Mucosa of stomach (tissue), 1 donor: ENCODE results near the gene FOXR1.

ENCODE experiments used
- H3K27me3 ChIP-seq: one replicate; pipeline ENCODE4 v1.7.0; 2013; ENCODE audit warnings: mild to moderate bottlenecking, low read length; ENCODE audit not compliant: control insufficient read depth, insufficient read depth
- H3K36me3 ChIP-seq: one replicate; pipeline ENCODE4 v1.7.0; 2013; ENCODE audit warnings: low read length; ENCODE audit not compliant: control insufficient read depth, insufficient read depth
- H3K4me1 ChIP-seq: one replicate; pipeline ENCODE4 v1.7.0; 2013; ENCODE audit warnings: mild to moderate bottlenecking, low read length; ENCODE audit not compliant: control insufficient read depth, insufficient read depth
- H3K4me3 ChIP-seq: one replicate; pipeline ENCODE4 v1.7.0; 2013; ENCODE audit warnings: low read length
- H3K9ac ChIP-seq: one replicate; pipeline ENCODE4 v1.7.0; 2013; ENCODE audit warnings: mild to moderate bottlenecking, low read length, moderate library complexity
- H3K9me3 ChIP-seq: one replicate; pipeline ENCODE4 v1.7.0; 2013; ENCODE audit warnings: mild to moderate bottlenecking, low read length, moderate library complexity; ENCODE audit not compliant: control insufficient read depth
- donor health status: Pancreatic carcinoma.

Gene FOXR1, protein sequence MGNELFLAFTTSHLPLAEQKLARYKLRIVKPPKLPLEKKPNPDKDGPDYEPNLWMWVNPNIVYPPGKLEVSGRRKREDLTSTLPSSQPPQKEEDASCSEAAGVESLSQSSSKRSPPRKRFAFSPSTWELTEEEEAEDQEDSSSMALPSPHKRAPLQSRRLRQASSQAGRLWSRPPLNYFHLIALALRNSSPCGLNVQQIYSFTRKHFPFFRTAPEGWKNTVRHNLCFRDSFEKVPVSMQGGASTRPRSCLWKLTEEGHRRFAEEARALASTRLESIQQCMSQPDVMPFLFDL

DNA sequence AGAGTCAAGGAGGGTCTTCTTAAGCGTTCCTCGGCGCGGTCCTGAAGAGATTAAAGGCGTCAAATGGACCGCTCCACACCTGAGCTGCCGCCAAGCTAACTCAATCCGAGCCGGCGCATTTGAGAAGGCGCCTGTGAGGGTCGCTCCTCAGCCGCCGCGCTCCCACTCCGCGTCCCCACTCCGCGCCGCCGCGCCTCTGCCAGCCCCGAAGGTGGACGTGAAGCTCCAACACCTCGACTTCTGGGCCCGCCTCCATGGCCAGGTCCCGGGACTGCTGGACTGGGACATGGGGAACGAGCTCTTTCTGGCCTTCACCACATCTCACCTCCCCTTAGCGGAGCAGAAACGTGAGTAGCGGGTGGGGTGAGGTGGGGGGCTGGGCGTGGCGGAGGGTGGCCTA is at the start of gene FOXR1:
FOXR1 (plus strand) TSS at position 116 of the 400 bp plus-strand sequence; CDS start at position 287, 171 bp downstream.
- no peaks in the 10 kb centered on the region for H3K36me3 ChIP-seq
- no peaks in the 10 kb centered on the region for H3K9me3 ChIP-seq

DNA sequence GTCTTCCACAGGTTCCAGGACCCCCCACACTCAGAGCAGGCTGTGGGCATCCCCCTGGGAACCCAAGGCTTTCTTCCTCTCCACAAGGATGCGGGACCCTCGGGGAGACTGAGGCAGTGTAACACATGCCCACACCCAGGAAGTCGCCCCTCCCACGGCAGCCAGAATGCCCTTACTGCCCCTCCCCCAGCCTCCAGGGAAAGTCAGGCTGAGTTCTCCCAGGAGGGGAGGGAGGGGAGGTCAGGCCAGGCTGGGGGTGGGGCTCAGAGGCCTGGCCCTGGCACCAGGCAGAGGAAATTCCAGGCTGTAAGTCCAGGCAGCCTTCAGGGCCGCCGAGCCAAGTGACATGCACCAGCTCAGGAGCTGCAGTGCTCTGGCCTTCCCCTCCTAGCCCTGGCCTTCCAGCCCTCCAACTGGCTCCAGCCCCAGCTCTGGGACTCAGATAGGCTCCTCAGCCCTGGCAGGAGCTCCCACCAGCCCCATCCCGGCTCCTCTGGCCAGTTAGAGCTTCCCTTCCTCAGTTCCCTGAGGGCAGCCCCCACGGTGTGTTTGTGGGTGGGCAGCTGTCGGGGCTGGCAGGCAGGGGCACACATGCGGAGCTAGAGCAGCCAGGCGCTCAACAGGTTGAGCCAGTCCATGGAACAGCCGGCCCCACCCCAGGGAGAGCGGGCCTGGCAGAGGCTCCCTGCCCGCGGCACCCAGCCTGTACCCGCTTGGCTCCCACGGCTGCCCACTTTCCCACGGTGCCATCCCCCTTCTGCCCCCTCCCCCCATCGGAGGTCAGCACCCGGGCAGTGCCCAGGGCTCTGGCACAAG is 49.4 kb upstream of the FOXR1 start:
- no peaks in the 10 kb centered on the region for H3K9me3 ChIP-seq
- peaks cover 75% of the 10 kb centered on the region for H3K4me1 ChIP-seq
- no peaks in the 10 kb centered on the region for H3K36me3 ChIP-seq
- peak overlapping the region; percentile 91 for H3K9ac ChIP-seq
- peak overlapping the region; percentile 74 for H3K4me3 ChIP-seq
- H3K27me3 ChIP-seq: no peaks in the 10 kb centered on the region

More for the DNA sequence above, at the start of gene FOXR1:
- H3K27me3 ChIP-seq: no peaks in the 10 kb centered on the region
- H3K9ac ChIP-seq: no peak within 1 kb of the TSS
- H3K4me3 ChIP-seq: no peak within 1 kb of the TSS
- H3K4me1 ChIP-seq: no peaks in the 10 kb centered on the region

DNA sequence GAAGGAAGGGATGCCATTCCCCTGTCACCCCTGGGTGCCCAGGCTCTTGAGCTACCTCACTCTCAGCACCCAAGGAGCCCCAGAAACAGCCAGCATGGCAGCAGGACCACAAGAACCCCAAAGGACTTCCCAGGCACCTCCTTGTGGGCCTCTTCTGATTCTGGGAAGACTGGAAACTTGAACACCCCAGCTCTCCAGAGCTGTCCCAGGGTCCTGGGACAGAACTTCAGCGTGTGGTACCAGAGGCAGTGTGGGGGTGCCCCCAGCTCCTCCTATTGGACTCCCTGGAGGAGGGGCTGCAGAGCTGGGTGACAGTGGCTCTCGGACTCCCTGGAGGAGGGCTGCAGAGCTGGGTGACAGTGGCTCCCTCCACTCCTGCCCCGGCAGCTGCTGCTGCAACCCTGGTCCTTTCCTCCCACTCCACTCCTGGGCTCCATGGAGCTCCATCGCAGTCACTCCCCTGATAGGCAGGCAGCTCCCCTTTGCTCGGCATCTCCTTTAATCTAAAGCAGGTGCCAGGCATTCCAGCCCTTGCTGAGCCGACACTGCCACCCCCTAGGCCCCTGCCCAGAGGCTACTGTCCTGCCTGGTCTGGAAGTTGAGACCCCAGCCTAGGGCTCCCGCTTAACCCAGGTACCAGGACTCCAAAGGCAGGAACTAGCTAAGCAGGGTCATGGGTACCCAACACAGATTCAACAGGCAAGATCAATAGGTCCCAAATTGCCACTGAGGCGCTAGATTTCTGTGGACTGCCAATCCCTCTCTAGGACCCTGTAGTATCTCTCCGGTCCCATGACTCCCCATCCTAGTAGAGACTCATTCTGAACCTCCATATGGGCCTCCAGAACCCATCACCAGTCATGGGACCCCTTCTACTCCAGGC is 48.6 kb upstream of the FOXR1 start:
- peak overlapping the region; percentile 74 for H3K4me3 ChIP-seq
- H3K4me1 ChIP-seq: peaks cover 75% of the 10 kb centered on the region

DNA sequence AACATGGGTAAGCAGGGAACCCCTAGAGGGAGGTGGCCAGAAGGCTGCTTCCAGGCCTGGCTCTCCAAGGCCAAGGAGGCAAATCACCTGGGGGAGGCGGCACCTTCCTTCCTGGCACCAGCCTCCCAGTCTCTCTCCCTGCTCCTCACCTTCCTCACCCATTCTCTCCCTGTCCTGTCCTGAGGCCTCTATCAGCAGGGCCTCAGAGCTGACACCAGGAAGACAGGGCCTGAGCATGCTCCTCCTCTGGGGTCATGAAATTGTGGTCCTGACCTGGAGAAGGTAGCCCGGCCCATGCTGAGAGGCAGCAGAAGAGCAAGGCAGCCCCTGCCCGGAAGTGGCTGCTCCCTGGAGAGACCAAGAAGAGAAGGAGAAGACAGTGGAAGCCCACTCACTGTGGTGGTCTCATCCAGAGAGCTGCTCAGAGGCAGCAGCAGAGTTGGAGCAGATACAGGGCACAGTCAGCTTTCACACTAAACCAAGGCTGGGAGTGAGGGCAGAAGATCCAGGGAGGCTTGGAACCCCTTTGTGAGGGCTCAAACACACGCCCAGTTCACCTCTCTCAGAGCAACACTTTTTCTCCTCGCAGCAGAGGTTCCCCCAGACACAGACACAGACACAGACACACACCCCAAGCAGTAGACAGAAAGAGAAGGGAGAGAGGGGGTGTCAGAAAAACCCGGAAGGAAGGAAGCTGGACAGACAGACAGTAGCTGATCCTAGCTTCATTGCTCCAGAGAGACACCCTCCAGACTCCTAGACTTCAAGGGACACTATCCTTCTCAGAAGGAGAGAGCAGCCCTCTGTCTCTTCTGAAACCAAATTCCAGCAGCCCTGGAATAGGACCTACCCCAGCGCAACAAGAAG is 47.6 kb upstream of the FOXR1 start:
- Histone ChIP-seq H3K36me3 (no peaks in the 10 kb centered on the region), H3K9me3 (no peaks in the 10 kb centered on the region), H3K4me1 (peaks cover 66% of the 10 kb centered on the region), H3K4me3 (peak overlapping the region; percentile 74), H3K9ac (peak overlapping the region; percentile 91), H3K27me3 (no peaks in the 10 kb centered on the region)

More for the DNA sequence above, 48.6 kb upstream of the FOXR1 start:
- H3K36me3 ChIP-seq: no peaks in the 10 kb centered on the region
- H3K9me3 ChIP-seq: no peaks in the 10 kb centered on the region
- H3K27me3 ChIP-seq: no peaks in the 10 kb centered on the region
- peak overlapping the region; percentile 91 for H3K9ac ChIP-seq

DNA sequence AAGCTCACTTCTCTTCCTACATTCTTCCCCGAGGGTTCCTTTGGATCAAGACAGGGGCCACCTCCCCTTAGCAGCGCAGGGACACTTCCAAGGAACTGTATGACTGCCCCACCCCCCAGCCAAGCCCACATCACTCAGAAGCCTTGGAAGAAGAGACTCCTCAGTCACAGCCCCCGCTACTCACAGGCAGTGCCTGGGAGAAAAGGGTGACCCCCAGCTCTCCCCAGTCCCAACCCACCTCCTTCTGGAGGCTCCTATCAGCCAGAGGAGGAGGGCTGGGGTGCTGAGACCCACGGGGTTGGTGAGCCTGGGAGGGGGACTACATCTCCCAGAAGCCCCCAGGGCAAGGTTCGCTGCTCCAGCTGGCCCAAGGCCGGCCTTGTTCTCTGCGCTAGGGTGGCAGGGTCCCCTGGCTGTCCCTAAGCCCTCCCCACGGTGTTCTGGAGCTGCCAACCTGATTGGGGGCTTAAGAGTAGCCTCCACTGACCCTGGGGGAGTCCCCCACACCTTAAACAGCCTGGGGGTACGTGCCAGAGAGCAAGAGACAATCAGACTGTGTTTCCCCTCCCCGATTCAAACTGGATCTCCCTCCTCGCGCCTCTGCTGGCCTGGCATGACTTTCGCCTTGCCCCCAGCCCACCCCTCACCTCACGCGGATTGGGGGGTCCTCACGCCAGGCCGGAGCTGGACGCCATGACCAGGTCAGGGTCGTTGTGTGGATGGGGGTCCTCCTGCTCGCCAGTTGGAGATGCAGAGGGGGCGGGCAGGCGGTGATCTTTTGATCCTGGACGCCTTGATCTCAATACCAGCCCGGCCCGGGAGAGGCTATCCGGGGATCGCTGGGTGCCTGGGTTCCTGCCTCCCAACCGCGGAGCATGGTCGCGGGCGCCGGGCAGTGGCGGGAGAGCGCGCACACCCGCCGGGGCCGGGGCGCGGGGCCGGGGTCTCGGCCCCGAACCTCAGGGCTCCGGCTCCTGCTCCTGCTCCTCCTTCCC is 46.7 kb upstream of the FOXR1 start:
- Histone ChIP-seq H3K9ac (peak overlapping the region; percentile 91), H3K4me1 (peaks cover 58% of the 10 kb centered on the region), H3K9me3 (no peaks in the 10 kb centered on the region), H3K36me3 (no peaks in the 10 kb centered on the region), H3K27me3 (no peaks in the 10 kb centered on the region), H3K4me3 (peak overlapping the region; percentile 74)

DNA sequence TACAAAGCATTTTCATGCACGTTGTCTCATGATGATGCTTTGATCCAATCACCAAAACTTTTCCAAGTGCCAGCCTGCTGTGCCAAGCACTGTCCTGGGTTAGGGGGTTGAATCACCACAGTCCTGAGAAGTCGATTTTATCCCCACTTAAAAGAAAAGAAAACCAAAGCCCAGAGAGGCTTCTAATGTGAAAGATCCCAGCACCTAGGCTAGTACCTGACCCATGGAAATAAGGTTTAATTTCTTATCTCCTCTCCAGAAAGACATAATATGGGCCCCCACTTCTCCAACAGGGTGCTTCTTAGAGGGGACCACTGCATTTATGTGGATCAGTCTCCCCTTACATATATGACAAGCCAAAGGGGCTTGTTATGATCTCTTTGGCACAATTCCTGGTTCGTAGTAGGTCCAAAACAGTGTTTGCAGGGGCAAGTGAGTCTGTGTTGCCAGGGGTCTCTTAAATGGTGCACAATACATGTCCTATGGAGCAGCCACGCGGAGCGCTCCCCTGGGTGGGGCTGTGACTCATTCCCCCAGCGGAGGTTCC is 43.9 kb upstream of the FOXR1 start:
- Histone ChIP-seq H3K4me1 (peaks cover 44% of the 10 kb centered on the region), H3K9me3 (no peaks in the 10 kb centered on the region), H3K4me3 (peak overlapping the region; percentile 77), H3K27me3 (no peaks in the 10 kb centered on the region), H3K36me3 (no peaks in the 10 kb centered on the region), H3K9ac (peak overlapping the region; percentile 93)

DNA sequence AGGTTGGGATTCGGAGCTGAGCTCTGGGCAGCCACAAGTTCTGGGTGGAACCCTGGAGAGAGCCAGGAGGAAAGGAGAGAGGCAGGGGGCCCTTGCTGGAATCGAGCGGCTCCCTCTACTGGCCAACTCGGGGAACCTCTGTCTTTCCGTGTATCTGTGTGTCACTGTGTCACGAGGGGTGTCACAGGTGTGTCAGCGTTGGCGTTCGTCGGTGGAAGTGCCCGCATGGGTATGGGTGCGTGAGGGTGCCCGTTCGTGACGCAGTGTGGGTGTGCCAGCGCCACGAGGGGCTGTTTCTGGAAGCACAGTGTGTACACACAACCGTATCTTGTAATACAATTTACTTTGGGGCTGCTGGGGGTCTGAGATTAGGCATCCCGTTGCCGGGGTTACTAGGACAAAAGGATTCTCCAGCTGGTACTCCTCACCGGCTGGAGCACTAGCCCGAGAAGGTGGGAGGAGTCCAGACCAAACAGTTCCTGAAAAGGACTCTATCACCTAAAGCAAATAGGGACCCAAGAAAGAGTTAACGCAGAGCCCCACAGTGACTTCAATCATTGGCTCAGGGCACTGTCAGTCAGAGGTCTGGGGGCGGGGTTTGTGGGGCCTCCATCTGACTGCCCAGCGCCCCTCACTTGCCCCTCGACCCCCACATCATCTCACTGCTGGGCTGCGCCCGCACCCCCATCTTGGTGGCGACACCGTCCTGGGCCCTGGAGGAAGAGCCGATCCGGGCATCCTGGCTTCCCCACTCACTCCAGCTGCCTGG is 43.3 kb upstream of the FOXR1 start:
- no peaks in the 10 kb centered on the region for H3K27me3 ChIP-seq
- H3K9ac ChIP-seq: peak overlapping the region; percentile 93
- no peaks in the 10 kb centered on the region for H3K36me3 ChIP-seq
- no peaks in the 10 kb centered on the region for H3K9me3 ChIP-seq
- H3K4me1 ChIP-seq: peaks cover 44% of the 10 kb centered on the region
- H3K4me3 ChIP-seq: peak overlapping the region; percentile 77

DNA sequence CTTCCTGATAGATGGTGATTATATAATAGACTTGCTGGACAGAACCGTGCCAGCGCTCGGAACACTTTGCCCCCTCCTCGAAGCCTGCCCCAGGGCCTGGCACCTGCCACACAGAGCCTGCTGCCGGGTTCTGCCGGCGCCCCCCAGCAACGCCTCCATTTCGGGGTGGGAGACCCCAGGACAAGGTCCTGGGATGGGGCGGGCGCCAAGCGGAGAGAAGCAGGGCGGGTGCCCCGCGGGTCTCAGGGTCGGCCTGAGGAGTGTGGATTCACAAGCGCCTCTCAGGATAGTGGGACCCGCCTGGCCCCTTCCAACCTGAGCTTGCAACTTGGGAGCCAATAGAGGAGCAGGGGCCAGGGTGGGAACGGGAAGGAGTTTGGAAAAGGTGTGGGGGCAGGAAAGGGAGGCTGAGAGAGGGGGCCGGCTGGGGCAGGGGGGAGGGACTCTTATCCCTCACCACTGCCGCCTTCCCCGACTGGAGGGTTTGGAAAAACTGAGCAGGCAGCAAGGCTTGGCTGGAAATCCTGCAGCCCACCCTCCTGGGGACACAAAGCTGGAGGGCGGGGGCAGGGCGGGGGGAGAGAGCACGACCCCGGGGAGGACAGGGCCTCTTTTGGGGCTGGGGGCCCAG is 42.6 kb upstream of the FOXR1 start:
- H3K4me3 ChIP-seq: peak overlapping the region; percentile 77
- H3K27me3 ChIP-seq: no peaks in the 10 kb centered on the region
- H3K9ac ChIP-seq: peak overlapping the region; percentile 93
- no peaks in the 10 kb centered on the region for H3K36me3 ChIP-seq
- no peaks in the 10 kb centered on the region for H3K9me3 ChIP-seq
- H3K4me1 ChIP-seq: peaks cover 44% of the 10 kb centered on the region

DNA sequence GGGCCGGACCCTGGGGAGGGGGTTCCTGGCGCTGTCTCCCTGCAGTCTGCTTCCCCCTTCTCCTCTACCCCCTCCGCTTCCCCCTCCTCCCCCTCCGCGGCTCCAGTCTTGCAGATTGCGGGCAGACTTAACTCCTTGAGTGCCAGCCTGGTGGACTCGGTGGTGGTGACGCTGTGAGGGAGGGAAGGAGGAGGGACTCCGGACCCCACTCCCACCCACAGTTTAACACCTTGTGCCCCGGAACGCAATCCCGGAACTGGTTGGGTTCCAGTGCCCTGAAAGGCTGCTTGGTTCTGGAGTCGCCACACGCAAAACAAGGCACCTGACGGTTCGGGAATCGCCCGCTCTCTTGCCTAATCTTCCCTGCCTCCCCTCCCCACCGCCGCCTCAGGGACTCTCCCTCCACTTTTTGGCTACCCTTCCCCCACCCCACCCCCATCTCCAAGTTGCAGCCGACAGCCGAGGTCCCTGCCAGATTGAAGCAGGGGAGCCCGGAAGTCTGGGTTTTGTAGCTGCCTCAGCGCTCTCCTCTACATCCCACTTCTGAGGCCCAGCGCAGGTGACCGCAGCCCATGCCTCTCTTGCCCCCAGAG is 42.0 kb upstream of the FOXR1 start:
- Histone ChIP-seq H3K9me3 (no peaks in the 10 kb centered on the region), H3K27me3 (no peaks in the 10 kb centered on the region), H3K36me3 (no peaks in the 10 kb centered on the region), H3K4me1 (peaks cover 44% of the 10 kb centered on the region), H3K4me3 (peak overlapping the region; percentile 57), H3K9ac (peak overlapping the region; percentile 93)
